ENCODE results near the gene LMAN1. TPM values are rescaled to one million over a fixed set of nuclear protein-coding genes. Genes with fewer than 3 reads are reported as not detected.

LMAN1 gene
- total RNA-seq, 1 donor from 2014 or later: 118 TPM

DNA sequence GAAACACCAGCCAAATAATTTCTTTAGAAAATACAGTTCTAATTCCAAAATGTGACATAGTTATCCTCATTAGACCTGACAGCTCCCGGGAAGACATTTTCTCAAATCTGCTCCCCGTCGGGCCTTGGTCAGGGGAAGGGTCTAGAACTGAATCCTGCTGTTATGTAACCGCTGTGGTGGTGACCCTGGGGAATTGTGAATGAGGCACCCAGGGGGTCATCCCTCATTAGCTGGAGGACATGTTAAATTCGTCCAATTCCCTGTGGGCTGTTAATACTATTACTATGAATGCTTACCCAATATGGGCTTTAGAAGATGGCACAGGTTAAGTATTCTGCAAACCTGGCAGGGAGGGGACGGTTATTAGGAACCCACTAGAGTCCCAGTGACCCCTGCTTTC lies 52.4 kb downstream of the LMAN1 start:
- DNase-seq (ENCODE audit: low spot score): no peak
- no peak for ATAC-seq

DNA sequence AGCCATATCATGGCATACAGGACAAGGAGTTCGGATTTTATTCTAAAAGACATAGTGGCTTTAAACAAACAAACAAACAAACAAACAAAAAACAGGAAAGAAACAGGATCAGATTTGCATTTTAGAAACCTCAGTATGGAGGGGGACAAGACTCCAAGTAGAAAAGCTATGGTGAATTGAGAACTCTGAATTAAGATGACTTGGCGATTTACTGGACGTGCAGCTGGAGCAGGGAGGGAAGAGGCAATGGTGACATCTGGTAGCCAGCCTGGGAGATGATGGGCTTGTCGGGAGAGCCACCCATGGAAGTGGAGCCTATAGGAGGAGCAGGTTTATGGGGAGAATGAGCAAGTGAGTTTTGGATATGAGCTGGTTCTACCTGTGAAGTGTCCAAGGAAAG lies 53.8 kb downstream of the LMAN1 start:
- ATAC-seq (no peak), DNase-seq (ENCODE audit: low spot score) (no peak)

DNA sequence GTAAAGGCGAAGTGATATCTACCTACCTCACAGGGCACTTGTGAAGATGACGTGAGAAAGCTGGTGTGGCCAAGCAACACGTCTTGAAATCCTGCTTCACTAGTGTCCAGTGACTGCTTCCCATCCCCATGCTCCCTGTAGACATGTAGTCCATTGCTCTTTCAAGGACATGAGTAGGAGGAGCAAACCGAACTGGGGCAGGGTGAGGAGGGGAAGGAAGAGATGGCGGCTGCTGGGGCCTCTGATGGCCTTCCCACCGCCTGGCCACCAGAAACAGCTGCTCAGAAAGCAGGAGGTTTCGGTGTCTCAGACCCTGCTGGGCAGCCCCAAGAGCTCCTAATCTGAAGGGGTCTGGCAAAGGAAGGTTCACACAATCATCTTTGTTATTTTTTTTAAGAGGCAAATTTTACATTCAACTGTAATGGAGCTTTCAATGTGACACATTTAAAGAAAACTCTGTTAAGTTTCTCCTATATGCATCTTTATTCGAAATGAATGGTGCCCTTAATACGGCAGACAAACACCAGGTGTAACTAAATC lies 55.3 kb downstream of the LMAN1 start:
- no peak for ATAC-seq
- DNase-seq (ENCODE audit: low spot score): no peak

DNA sequence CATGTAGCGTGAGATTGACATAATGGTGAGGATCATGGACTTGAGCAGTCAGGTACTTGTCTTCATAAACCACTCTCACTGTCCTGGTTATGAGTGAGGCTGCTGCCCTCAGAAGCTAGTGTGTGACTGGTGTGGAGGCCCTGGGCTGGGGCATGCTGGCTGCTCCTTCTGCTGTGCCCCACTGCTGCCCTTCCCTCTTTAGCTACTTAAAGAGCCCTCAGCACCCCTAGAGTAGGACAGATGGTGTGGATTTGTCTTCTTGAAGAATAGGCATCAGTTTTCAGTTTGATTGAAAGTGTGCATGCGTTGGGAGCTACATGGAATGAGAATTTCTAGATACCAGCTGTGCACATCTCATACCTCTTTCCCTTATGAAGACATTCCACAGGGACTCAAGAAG lies 56.1 kb downstream of the LMAN1 start:
- DNase-seq (ENCODE audit: low spot score): no peak
- no peak for ATAC-seq

DNA sequence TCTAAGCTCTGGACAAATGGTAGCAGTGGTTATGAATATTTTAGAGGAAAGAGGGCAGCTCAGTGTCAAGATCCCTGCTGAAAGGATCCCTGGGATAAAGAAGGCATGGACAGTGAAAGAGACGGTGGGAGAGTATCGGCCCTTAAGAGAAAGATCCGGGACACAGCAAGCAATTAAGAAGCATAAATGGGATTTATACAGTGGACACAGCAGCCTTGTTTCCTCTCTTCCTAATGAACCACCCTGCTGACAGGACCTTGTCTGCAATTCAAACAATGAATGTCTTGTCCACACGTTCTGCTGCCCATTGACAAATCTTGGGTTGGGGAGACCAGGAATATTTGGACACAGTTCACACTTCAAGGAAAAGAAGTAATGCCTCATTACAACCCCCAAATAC lies 57.1 kb downstream of the LMAN1 start:
- ATAC-seq (no peak), DNase-seq (ENCODE audit: low spot score) (no peak)

DNA sequence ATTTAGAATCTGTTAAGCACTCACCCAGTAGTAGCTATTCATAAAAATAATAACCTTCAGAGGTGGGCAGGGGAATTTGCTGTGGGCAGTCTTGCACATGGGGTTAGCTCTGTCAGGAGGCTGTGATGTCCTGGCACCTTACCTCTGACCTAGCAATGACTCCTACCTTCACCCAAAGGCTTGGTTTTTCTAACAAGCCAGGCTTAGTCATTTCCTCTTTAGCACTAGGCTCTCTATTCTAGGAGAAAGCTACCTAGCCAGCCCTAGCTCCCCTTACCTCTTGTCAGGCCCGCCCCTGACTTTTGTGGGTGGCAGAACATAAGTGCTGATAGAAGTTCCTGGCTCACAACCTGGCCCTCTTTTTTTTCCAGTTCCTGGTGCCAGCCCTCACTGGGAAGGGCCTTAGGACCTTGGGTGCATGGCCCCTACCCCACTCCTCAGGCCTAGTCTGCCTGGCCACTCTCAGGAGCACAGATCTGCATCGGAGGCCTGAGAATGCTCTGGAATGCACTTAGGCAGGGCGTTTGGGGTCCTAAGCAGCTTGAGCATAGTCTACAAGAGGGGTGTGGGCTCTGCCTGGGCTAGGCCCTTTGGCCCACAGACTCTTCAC lies 58.3 kb downstream of the LMAN1 start:
- DNase-seq (ENCODE audit: low spot score) (no peak), ATAC-seq (no peak)

DNA sequence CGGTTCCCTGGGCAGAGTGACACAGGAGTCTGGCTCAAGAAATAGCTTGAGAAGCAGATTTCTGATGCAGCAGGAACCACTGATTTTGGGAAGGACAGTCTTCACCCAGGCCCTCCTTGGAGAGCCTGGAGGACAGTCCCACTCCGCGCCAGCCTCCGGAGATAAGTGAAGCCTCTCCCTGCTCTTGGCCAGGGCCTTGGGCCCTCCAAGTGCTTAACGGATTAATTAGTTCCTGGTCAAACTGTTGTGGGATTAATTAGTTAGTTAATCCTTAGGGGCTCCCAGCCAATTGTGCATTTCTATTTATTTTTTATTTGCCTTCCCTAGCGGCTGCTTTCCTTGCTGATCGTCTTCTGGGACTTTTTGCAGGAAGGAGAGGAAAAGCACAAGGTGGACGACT lies 60.2 kb downstream of the LMAN1 start:
- ATAC-seq: no peak
- no peak for DNase-seq (ENCODE audit: low spot score)

DNA sequence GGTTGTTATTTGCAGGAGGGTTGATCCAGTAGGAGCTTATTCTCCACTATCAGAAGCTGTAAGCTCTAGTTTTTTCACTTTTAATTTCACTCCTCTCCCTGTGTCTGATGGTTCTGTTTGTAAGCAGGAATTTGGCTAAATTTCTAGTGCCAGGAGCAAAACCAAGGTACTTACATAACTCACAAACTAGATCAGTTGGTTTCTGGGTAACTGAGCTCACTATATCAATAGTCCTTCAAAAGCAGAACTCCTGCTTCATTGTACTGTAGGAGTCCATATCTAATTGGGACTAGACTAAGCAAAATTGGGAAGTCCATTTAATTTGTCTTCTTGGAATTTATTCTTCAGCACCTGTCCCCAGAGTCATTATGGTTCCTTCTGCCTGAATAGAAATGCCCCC lies 65.7 kb downstream of the LMAN1 start:
- peak; percentile 52 for ATAC-seq
- DNase-seq (ENCODE audit: low spot score): no peak

DNA sequence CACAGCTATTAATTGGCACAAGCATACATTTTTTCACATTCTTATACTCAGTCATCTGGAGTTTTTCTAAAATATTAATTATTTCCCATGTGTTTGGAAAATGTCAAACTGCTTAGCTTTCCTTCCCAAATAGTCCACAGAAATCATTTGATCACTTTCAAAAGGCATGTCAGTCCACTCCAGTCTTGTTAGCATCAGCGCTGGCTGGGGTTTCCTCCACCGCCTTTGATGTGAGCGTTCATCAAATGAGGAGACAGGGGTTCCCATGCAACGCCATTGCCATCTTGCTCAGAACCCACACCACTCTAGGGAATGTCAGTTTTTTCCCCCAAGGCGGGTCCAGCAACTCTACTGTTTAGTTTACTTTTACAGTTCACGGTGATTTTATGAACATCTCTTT lies 72.7 kb downstream of the LMAN1 start:
- ATAC-seq: no peak

DNA sequence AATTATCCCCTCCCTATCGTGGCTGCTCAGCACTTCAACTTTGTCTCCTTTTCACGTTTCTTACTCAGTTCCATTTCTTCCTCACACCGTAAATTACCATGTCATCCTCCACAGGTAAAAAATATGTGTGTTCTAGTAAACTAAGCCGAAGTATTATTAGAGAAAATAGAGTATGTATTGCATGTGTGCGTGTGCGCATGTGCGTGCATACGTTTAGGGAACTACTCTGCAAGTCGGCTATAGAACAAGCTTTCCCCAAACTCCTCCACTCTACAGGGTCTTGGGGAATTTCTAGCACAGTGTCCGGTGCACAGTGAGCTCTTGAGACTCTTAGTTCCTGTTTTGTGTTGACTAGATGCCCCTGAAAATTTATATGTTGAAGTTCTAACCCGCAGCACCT lies 76.7 kb downstream of the LMAN1 start:
- DNase-seq (ENCODE audit: low spot score): no peak
- no peak for ATAC-seq

More for the DNA sequence above, 72.7 kb downstream of the LMAN1 start:
- no peak for DNase-seq (ENCODE audit: low spot score)

DNA sequence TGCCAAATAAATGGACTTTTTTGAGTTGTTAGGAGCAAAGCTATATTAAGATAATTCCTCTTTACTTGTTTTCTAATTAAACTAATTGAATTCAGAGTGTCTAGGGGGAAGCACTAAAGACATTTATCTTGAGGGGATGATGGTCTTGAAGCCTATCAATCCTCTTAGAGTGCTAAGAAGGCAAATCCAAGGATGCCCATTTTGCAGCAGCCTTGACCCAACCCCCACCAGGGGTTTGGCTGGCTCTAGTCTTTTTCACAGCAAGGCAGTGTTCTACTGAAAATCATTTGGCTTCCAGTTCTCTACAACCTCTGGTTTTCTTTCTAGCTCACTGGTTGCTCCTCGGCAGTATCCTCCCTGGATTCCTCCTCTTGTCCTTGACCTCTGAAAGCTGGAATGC lies 79.3 kb downstream of the LMAN1 start:
- ATAC-seq: no peak
- DNase-seq (ENCODE audit: low spot score): no peak

DNA sequence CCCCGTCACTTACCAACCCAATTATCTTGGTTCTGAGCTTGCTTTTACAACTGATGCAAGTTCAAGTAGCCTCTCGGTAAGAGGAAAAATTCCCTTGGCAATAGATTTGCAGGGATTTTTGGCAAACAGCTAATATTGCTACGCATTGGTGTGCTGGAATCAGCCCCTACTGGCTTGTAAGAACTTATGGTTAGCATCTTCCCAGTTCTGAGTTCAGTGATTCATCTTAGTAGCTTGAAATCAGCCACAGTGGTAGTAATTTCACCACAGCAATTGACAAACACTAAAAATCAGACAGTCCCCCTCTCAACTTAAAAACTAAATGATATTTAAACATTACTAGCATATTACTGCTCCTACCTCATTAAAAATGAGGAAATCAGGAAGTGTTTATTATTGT lies 79.9 kb downstream of the LMAN1 start:
- no peak for ATAC-seq
- DNase-seq (ENCODE audit: low spot score): no peak

DNA sequence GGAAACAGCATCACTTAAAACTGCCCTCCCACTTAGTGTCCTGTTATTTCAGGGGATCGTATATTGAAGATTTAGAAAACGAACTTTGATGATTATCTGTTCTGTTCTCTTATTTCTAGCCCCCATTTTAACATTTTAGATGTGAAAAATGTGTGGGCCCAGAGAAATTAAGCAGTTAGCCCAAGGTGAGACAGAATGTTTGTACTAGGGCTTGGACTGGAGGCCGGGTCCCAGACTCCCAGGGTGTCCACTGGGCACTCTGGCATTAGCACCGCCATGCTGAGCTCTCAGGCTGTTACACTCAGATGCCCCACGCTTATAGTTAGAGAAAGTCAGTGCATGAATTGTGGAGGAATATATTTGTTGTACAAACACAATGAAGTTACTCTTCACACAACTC lies 80.3 kb downstream of the LMAN1 start:
- DNase-seq (ENCODE audit: low spot score) (no peak), ATAC-seq (no peak)

Other genes with a start within 250 kb of the LMAN1 start
- 94.7 TPM for gene SEC11C, start 219.4 kb downstream of the LMAN1 start, total RNA-seq
- gene GRP, start 139.1 kb downstream of the LMAN1 start, total RNA-seq: not detected
- not detected for gene RAX, start 85.8 kb downstream of the LMAN1 start, total RNA-seq
- gene CPLX4, start 40.6 kb downstream of the LMAN1 start, total RNA-seq: not detected

Measured in left lobe of liver (tissue), 2 donors.